ENCODE data around the gene APOA5.

DNA sequence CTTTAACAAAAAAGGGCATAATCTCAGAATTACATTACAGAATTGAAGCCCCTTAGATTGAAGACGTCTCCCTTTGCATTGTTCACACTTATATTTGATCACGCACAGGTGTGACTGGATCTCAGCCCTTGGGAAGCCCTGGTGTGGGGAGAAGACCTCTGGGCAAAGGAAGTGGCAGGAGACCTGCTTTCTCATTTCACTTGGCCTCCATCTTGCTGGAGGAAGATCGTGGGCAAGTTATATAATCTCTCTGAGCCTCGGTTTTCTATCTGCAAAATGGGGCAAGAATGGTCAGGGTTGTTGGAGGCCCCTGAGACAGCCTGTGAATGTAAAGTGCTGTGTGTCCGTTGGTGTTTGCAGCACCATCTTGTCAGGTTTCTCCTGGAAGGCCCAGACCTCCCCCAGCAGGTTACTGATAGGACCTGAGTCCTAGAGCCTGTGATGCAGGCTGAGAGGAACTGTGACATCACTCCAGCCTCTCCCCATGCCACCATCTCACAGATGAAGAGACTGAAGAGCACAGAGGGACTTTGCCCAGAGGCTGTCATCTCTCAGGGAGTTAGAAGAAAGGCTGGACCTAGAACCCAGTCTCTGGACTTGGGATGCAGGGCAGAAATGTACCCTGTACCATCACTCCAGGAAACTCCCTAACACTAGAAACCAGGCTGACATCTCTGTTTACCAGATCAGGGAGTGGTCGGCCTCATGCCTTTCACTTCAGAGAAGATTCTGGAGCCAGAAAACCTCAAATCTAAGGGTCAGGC lies 46.8 kb upstream of the APOA5 start:
- TF ChIP-seq, protein P1, sequence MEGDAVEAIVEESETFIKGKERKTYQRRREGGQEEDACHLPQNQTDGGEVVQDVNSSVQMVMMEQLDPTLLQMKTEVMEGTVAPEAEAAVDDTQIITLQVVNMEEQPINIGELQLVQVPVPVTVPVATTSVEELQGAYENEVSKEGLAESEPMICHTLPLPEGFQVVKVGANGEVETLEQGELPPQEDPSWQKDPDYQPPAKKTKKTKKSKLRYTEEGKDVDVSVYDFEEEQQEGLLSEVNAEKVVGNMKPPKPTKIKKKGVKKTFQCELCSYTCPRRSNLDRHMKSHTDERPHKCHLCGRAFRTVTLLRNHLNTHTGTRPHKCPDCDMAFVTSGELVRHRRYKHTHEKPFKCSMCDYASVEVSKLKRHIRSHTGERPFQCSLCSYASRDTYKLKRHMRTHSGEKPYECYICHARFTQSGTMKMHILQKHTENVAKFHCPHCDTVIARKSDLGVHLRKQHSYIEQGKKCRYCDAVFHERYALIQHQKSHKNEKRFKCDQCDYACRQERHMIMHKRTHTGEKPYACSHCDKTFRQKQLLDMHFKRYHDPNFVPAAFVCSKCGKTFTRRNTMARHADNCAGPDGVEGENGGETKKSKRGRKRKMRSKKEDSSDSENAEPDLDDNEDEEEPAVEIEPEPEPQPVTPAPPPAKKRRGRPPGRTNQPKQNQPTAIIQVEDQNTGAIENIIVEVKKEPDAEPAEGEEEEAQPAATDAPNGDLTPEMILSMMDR (conservative IDR thresholded peaks at IDR 0.05), result no peak
- TF ChIP-seq EZH2 (IDR thresholded peaks at IDR 0.05; ENCODE audit: low read depth), result no peak

All from PC-9 (cell line).